KMS-11 (cell line): ENCODE results near the gene PHETA2.

Experiments
- H2AFZ ChIP-seq: fragments of 200-600 bp; sonication (generic); 2 replicates; pipeline ENCODE4 v1.6.1; 2016; ENCODE audit warnings: antibody characterized with exemption, mixed run types, low read depth
- H3K27ac ChIP-seq: fragments of 200-600 bp; sonication (generic); 2 replicates; pipeline ENCODE4 v1.6.1; 2016; ENCODE audit warnings: mild to moderate bottlenecking, mixed run types
- H3K27me3 ChIP-seq: fragments of 200-600 bp; sonication (generic); 2 replicates; pipeline ENCODE4 v1.6.1; 2017; ENCODE audit warnings: mild to moderate bottlenecking, low read depth, mixed run types, moderate library complexity; ENCODE audit not compliant: insufficient read depth
- H3K36me3 ChIP-seq: fragments of 200-600 bp; sonication (generic); 2 replicates; pipeline ENCODE4 v1.6.1; 2017; ENCODE audit warnings: mild to moderate bottlenecking, mixed run types; ENCODE audit not compliant: insufficient read depth
- H3K4me1 ChIP-seq: fragments of 200-600 bp; sonication (generic); 2 replicates; pipeline ENCODE4 v1.6.1; 2016; ENCODE audit warnings: mild to moderate bottlenecking, low read depth, mixed run types; ENCODE audit not compliant: poor library complexity, severe bottlenecking
- H3K4me2 ChIP-seq: fragments of 200-600 bp; sonication (generic); 2 replicates; pipeline ENCODE4 v1.7.0; 2016; ENCODE audit warnings: mild to moderate bottlenecking, mixed run types
- H3K4me3 ChIP-seq: fragments of 200-600 bp; sonication (generic); IDR thresholded peaks from 2 replicates; pipeline ENCODE4 v1.6.1; 2017; ENCODE audit warnings: low read depth, low read length, mixed read lengths; ENCODE audit not compliant: insufficient read depth
- H3K79me2 ChIP-seq: fragments of 200-600 bp; sonication (generic); 2 replicates; pipeline ENCODE4 v1.6.1; 2016; ENCODE audit warnings: low read depth, mixed run types; ENCODE audit not compliant: insufficient read depth
- H3K9ac ChIP-seq: fragments of 200-600 bp; sonication (generic); 2 replicates; pipeline ENCODE4 v1.6.1; 2016; ENCODE audit warnings: mild to moderate bottlenecking, mixed run types
- H4K20me1 ChIP-seq: fragments of 200-600 bp; sonication (generic); 2 replicates; pipeline ENCODE4 v1.6.1; 2016; ENCODE audit warnings: mild to moderate bottlenecking, mixed run types; ENCODE audit not compliant: insufficient read depth
- TF ChIP-seq, protein P1 (sequence below): fragments of 200-600 bp; sonication (generic); conservative IDR thresholded peaks from 2 replicates; pipeline ENCODE4 v1.6.1; 2017; ENCODE audit warnings: low read depth, mild to moderate bottlenecking, antibody characterized with exemption, low read length, moderate library complexity, mixed read lengths

The PHETA2 gene

DNA sequence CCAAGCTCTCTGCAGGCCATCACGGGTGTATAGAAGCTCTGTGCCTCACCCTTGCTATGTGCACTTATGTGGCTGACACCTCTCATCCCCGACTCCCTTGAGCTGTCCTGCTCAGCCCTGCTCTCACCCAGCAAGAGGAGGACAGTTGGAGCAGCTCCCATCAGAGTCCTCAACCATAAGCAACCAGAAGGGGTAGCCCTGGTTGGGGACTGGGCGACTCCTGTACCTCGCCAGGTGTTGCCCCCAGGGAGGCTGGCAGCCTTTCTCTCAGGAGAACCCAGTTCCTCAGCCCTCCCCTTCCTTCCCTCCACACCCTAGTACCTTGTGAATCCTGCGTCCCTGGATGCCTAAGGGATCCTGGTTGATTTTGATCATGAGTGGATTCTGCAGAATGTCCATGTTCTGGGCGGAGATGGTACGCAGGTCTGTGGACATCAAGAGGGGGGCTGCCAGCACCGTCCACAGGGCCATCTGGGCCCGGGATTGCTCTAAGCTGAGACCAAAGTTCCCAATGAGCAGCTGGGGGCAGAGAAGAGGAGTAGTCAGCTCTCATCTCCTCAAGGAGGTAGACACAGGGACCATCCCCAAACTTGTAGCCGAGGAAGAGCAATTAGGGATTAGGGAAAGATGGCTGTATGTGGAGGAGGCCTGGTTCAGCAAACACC, 11.4 kb upstream of the PHETA2 start:
- no peak overlapping the region for H3K27ac ChIP-seq
- no peak overlapping the region for H3K4me2 ChIP-seq
- H3K4me3 ChIP-seq = no peak overlapping the region
- no peaks in the 10 kb centered on the region for H4K20me1 ChIP-seq
- H3K4me1 ChIP-seq = no peaks in the 10 kb centered on the region
- H3K36me3 ChIP-seq = no peaks in the 10 kb centered on the region
- H3K9ac ChIP-seq = no peak overlapping the region
- H3K27me3 ChIP-seq = no peaks in the 10 kb centered on the region
- no peak overlapping the region for H2AFZ ChIP-seq
- TF ChIP-seq, protein P1, sequence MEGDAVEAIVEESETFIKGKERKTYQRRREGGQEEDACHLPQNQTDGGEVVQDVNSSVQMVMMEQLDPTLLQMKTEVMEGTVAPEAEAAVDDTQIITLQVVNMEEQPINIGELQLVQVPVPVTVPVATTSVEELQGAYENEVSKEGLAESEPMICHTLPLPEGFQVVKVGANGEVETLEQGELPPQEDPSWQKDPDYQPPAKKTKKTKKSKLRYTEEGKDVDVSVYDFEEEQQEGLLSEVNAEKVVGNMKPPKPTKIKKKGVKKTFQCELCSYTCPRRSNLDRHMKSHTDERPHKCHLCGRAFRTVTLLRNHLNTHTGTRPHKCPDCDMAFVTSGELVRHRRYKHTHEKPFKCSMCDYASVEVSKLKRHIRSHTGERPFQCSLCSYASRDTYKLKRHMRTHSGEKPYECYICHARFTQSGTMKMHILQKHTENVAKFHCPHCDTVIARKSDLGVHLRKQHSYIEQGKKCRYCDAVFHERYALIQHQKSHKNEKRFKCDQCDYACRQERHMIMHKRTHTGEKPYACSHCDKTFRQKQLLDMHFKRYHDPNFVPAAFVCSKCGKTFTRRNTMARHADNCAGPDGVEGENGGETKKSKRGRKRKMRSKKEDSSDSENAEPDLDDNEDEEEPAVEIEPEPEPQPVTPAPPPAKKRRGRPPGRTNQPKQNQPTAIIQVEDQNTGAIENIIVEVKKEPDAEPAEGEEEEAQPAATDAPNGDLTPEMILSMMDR = no peak
- H3K79me2 ChIP-seq = no peaks in the 10 kb centered on the region

DNA sequence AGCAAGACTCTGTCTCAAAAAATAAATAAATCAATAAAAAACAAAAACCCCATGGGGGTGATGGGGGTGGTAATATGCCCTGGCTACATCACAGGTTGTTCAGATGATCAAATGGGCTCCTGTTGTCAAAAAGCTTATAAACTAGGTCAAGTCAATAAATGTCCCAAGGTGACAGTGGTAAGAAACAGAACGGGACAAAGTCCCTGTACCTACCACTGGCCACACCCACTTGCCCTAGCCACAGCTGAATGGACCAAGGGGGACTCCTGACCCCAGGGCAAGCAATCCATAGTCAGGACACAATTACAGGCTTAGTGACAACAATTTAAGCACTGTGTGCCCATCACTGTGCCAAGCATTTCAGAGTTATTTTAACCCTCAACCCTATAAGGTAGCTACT, 9.4 kb upstream of the PHETA2 start:
- Histone ChIP-seq H3K9ac (no peak overlapping the region), H3K4me3 (no peak overlapping the region), H3K79me2 (no peaks in the 10 kb centered on the region), H3K4me1 (peaks cover 2% of the 10 kb centered on the region), H3K4me2 (no peak overlapping the region), H3K36me3 (no peaks in the 10 kb centered on the region), H3K27ac (no peak overlapping the region), H4K20me1 (no peaks in the 10 kb centered on the region), H3K27me3 (no peaks in the 10 kb centered on the region), H2AFZ (no peak overlapping the region)
- TF ChIP-seq, protein P1 = no peak

DNA sequence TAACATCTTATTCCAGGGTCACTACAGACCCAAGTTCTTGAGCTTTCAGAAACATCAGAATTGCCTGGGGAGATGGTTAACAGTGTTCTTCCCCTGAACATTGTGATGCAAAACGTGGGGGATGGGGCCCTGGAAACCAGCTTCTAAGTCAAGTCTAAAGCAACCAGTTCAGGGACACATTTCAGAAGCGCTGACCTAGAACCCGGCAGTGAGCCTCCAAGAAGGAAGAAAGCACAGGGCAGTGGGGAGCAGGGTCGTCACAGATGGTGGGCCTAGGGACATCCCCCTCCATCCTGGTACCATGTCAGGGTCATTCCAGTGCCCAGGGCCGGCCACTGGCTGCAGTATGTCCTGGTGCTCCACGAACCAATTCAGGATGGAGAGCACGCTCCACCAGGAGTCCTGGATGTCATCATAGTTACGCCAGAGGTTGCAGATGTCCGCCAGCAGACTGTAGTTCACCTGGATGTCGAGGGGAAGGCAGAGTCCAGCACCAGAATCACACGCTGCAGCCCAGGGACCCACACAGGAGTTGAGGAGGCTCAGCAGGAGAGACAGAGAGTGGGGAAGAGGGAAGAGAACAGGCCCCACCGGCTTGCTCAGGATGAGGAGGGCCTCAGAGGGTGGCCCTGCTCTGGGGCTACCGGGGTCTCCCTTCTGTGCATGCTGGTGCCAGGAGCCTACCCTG, 8.5 kb upstream of the PHETA2 start:
- peaks cover 6% of the 10 kb centered on the region for H3K4me1 ChIP-seq
- no peak overlapping the region for H3K27ac ChIP-seq
- H3K4me3 ChIP-seq = no peak overlapping the region
- TF ChIP-seq, protein P1 = no peak
- H3K4me2 ChIP-seq = no peak overlapping the region
- no peaks in the 10 kb centered on the region for H4K20me1 ChIP-seq
- no peak overlapping the region for H3K9ac ChIP-seq
- no peaks in the 10 kb centered on the region for H3K79me2 ChIP-seq
- H3K36me3 ChIP-seq = no peaks in the 10 kb centered on the region
- H2AFZ ChIP-seq = no peak overlapping the region
- no peaks in the 10 kb centered on the region for H3K27me3 ChIP-seq

DNA sequence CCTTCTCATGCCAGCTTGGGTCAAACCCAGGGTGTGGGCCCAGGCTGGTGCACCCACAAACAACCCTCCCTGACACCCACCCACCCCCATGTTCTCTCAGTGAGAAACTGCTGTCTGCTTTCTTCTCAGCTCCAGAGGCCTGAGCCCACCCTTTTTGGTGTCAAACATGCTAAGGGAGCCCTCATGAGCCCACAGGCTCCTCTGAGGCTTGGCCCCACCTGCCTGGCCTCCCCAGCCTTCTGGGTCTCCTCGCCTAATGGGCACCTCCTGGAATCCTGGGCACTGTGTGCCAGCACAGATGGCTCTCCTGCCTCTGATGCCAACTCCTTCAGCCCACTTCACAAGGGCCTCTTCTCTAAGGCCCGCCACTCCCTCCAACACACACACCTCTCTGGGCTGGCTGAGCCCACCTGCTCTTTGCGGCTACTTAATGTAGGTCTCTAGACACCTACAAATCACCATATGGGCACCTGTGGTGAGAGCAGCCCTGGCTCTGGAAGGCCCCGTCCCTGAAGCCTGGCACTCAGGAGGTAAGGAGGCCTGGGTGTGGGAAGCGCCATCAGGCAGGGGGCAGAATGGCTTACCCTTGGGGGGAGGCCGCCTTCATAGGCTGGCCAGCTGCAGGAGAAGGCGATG, 7.8 kb upstream of the PHETA2 start:
- Histone ChIP-seq H3K27me3 (no peaks in the 10 kb centered on the region), H3K9ac (no peak overlapping the region), H3K27ac (no peak overlapping the region), H3K36me3 (no peaks in the 10 kb centered on the region), H4K20me1 (no peaks in the 10 kb centered on the region), H3K4me1 (peaks cover 7% of the 10 kb centered on the region), H2AFZ (no peak overlapping the region), H3K4me3 (no peak overlapping the region), H3K4me2 (no peak overlapping the region), H3K79me2 (no peaks in the 10 kb centered on the region)
- TF ChIP-seq, protein P1 = no peak
